ENCODE measurements around the gene BCL7A. TPM values are rescaled to one million over a fixed set of nuclear protein-coding genes. Genes with fewer than 3 reads are reported as not detected.

BCL7A gene
- polyA plus RNA-seq, 1 of the 3 experiments (the other 2 are of a cell fraction), result 34.0 TPM

DNA sequence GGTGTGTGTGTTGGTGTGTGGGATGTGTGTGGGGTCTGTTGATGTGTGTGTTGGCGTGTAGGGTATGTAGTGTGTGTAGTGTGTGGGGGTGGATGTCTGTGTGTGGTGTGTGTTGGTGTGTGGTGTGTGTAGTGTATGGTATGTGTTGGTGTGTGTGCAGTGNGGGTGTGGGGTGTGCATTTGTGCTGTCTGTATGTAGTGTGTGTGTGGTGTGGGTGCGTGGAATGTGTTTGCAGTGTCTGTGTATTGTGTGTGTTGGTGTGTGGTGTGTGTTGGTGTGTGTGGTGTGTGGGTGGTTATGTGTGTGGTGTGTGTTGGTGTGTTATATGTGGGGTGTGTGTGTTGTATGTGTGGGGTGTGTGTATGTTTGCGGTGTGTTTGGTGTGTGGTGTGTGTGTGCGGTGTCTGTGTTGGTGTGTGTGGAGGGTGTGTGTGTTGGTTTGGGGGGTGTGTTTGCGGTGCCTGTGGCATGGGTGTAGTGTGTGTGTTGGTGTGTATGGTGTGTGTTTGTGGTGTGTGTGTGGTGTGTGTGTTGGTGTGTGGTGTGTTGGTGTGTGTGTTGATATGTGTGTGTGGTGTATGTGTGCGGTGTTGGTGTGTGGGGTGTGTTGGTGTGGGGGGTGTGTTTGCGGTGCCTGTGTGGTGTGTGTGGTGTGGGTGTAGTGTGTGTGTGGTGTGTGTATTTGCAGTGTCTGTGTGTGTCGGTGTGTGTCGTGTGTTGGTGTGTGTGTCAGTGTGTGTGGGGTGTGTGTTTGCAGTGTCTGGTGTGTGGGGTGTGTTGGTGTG lies 71.6 kb downstream of the BCL7A start:
- Histone ChIP-seq H2AFZ (ENCODE audit: low read depth) (no peak overlapping the region), H3K9ac (no peak overlapping the region), H3K27me3 (ENCODE audit: insufficient read depth) (no peaks in the 10 kb centered on the region), H3F3A (replicated peaks; ENCODE audit: insufficient read depth) (peaks cover 40% of the 10 kb centered on the region), H3K4me3 (ENCODE audit: low read depth in 2 of 2, low read length in 1 of 2) (no peak overlapping the region), H3K36me3 (replicated peaks in 1 of 2; ENCODE audit: control insufficient read depth in 1 of 2, insufficient read depth in 2 of 2, low read length in 1 of 2) (no peaks in the 10 kb centered on the region), H3K27ac (ENCODE audit: low read depth in 2 of 2, low read length in 1 of 2) (no peak overlapping the region), H3K9me2 (no peaks in the 10 kb centered on the region), H3K9me3 (no peaks in the 10 kb centered on the region), H3K4me1 (ENCODE audit: control insufficient read depth in 1 of 2, insufficient read depth in 2 of 2, low read depth in 1 of 2, low read length in 1 of 2) (peaks cover 18 to 22% of the 10 kb centered on the region in 2 experiments; a peak in 3 of 4 replicates), H4K20me1 (ENCODE audit: insufficient read depth) (peaks cover 40% of the 10 kb centered on the region), H3K79me2 (ENCODE audit: insufficient read depth) (peaks cover 89% of the 10 kb centered on the region), H3K4me2 (no peak overlapping the region)
- ChIA-PET POLR2A (no interaction called here), CTCF (no interaction called here)
- TF ChIP-seq, protein P1, sequence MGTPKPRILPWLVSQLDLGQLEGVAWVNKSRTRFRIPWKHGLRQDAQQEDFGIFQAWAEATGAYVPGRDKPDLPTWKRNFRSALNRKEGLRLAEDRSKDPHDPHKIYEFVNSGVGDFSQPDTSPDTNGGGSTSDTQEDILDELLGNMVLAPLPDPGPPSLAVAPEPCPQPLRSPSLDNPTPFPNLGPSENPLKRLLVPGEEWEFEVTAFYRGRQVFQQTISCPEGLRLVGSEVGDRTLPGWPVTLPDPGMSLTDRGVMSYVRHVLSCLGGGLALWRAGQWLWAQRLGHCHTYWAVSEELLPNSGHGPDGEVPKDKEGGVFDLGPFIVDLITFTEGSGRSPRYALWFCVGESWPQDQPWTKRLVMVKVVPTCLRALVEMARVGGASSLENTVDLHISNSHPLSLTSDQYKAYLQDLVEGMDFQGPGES (IDR thresholded peaks at IDR 0.05; ENCODE audit: low read depth, low read length), result no peak
- no peak for TF ChIP-seq GABPA (IDR thresholded peaks at IDR 0.05; ENCODE audit: low read depth)
- TF ChIP-seq TCF12 (IDR thresholded peaks at IDR 0.05), result no peak
- TF ChIP-seq, protein P2, sequence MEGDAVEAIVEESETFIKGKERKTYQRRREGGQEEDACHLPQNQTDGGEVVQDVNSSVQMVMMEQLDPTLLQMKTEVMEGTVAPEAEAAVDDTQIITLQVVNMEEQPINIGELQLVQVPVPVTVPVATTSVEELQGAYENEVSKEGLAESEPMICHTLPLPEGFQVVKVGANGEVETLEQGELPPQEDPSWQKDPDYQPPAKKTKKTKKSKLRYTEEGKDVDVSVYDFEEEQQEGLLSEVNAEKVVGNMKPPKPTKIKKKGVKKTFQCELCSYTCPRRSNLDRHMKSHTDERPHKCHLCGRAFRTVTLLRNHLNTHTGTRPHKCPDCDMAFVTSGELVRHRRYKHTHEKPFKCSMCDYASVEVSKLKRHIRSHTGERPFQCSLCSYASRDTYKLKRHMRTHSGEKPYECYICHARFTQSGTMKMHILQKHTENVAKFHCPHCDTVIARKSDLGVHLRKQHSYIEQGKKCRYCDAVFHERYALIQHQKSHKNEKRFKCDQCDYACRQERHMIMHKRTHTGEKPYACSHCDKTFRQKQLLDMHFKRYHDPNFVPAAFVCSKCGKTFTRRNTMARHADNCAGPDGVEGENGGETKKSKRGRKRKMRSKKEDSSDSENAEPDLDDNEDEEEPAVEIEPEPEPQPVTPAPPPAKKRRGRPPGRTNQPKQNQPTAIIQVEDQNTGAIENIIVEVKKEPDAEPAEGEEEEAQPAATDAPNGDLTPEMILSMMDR (IDR thresholded peaks at IDR 0.05), result no peak
- TF ChIP-seq RXRA (IDR thresholded peaks at IDR 0.05; ENCODE audit: borderline replicate concordance, low read depth), result no peak
- TF ChIP-seq TAF1 (IDR thresholded peaks at IDR 0.05; ENCODE audit: borderline replicate concordance, low read depth, low read length), result no peak
- no peak for TF ChIP-seq CHD2 (IDR thresholded peaks at IDR 0.05; ENCODE audit: low read length, partially characterized antibody)
- TF ChIP-seq RAD21 (IDR thresholded peaks at IDR 0.05; ENCODE audit: low read length), result no peak
- TF ChIP-seq YY1 (IDR thresholded peaks at IDR 0.05; ENCODE audit: low read depth), result no peak
- no peak for DNase-seq
- 84% methylated on average over 9 of the region's 9 CpGs for WGBS (ENCODE audit: low lambda C conversion rate)

DNA sequence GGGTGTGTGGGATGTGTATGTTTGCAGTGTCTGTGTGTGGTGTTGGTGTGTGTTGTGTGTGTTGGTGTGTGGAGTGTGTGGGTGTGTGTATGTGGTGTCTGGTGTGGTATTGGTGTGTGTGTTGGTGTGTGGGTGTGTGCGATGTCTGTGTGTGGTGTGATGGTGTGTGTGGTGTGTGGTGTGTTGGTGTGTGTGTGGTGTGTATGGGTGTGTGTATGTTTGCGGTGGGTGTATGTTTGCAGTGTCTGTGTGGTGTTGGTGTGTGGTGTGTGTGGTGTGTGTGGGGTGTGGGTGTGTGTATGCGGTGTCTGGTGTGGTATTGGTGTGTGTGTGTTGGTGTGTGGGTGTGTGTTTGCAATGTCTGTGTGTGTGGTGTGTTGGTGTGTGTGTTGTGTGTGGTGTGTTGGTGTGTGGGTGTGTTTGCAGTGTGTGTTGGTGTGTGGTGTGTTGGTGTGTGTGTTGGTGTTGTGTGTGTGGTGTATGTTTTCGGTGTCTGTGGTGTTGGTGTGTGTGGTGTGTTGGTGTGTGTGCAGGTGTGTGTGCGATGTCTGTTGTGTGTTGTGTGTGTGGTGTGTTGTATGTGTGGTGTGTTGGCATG lies 72.6 kb downstream of the BCL7A start:
- peaks cover 22 to 27% of the 10 kb centered on the region in 2 experiments; a peak in 3 of 4 replicates for H3K4me1 ChIP-seq (ENCODE audit: control insufficient read depth in 1 of 2, insufficient read depth in 2 of 2, low read depth in 1 of 2, low read length in 1 of 2)
- H3K9ac ChIP-seq, result no peak overlapping the region
- CTCF ChIA-PET, result no interaction called here
- no peaks in the 10 kb centered on the region for H3K27me3 ChIP-seq (ENCODE audit: insufficient read depth)
- H3K27ac ChIP-seq (ENCODE audit: low read depth in 2 of 2, low read length in 1 of 2), result no peak overlapping the region; a peak in 1 of 4 replicates
- POLR2A ChIA-PET, result no interaction called here
- no peak for DNase-seq
- H2AFZ ChIP-seq (ENCODE audit: low read depth), result no peak overlapping the region
- H3K9me2 ChIP-seq, result no peaks in the 10 kb centered on the region
- no peaks in the 10 kb centered on the region for H3K36me3 ChIP-seq (replicated peaks in 1 of 2; ENCODE audit: control insufficient read depth in 1 of 2, insufficient read depth in 2 of 2, low read length in 1 of 2)
- no peak overlapping the region for H3K4me3 ChIP-seq (ENCODE audit: low read depth in 2 of 2, low read length in 1 of 2)
- WGBS (ENCODE audit: low lambda C conversion rate), result 98% methylated on average over 5 of the region's 5 CpGs
- peaks cover 44% of the 10 kb centered on the region for H4K20me1 ChIP-seq (ENCODE audit: insufficient read depth)
- no peaks in the 10 kb centered on the region for H3K9me3 ChIP-seq
- H3K4me2 ChIP-seq, result no peak overlapping the region
- H3K79me2 ChIP-seq (ENCODE audit: insufficient read depth), result peaks cover 88% of the 10 kb centered on the region
- peaks cover 37% of the 10 kb centered on the region for H3F3A ChIP-seq (replicated peaks; ENCODE audit: insufficient read depth)
- no peak for TF ChIP-seq FOSL2 (IDR thresholded peaks at IDR 0.05; ENCODE audit: borderline replicate concordance, low read depth)
- no peak for TF ChIP-seq MXI1 (IDR thresholded peaks at IDR 0.05; ENCODE audit: low read depth, low read length)
- TF ChIP-seq, protein P3, sequence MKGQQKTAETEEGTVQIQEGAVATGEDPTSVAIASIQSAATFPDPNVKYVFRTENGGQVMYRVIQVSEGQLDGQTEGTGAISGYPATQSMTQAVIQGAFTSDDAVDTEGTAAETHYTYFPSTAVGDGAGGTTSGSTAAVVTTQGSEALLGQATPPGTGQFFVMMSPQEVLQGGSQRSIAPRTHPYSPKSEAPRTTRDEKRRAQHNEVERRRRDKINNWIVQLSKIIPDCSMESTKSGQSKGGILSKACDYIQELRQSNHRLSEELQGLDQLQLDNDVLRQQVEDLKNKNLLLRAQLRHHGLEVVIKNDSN (IDR thresholded peaks at IDR 0.05; ENCODE audit: borderline replicate concordance, low read depth), result no peak
- TF ChIP-seq, protein P2 (IDR thresholded peaks at IDR 0.05), result no peak
- TF ChIP-seq EZH2phosphoT487 (IDR thresholded peaks at IDR 0.05; ENCODE audit: borderline replicate concordance, low read depth), result no peak
- TF ChIP-seq, protein P4, sequence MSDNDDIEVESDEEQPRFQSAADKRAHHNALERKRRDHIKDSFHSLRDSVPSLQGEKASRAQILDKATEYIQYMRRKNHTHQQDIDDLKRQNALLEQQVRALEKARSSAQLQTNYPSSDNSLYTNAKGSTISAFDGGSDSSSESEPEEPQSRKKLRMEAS (IDR thresholded peaks at IDR 0.05; ENCODE audit: low read depth), result no peak
- TF ChIP-seq MEF2A (IDR thresholded peaks at IDR 0.05; ENCODE audit: borderline replicate concordance, low read depth), result no peak
- TF ChIP-seq YY1 (IDR thresholded peaks at IDR 0.05; ENCODE audit: low read depth), result no peak
- TF ChIP-seq, protein P5, sequence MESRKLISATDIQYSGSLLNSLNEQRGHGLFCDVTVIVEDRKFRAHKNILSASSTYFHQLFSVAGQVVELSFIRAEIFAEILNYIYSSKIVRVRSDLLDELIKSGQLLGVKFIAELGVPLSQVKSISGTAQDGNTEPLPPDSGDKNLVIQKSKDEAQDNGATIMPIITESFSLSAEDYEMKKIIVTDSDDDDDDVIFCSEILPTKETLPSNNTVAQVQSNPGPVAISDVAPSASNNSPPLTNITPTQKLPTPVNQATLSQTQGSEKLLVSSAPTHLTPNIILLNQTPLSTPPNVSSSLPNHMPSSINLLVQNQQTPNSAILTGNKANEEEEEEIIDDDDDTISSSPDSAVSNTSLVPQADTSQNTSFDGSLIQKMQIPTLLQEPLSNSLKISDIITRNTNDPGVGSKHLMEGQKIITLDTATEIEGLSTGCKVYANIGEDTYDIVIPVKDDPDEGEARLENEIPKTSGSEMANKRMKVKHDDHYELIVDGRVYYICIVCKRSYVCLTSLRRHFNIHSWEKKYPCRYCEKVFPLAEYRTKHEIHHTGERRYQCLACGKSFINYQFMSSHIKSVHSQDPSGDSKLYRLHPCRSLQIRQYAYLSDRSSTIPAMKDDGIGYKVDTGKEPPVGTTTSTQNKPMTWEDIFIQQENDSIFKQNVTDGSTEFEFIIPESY (IDR thresholded peaks at IDR 0.05; ENCODE audit: borderline replicate concordance, low read depth), result no peak
- TF ChIP-seq FOXJ3 (CRISPR knock-in tag; IDR thresholded peaks at IDR 0.05), result no peak
- TF ChIP-seq RXRA (IDR thresholded peaks at IDR 0.05; ENCODE audit: borderline replicate concordance, low read depth), result no peak
